ENCODE data around the gene PSMA7.
"Not testable (repeated sequence)": the region's sequence is repeated elsewhere in the genome, so short reads cannot be mapped to it uniquely, and the experiment has no call there.

PSMA7 gene

DNA sequence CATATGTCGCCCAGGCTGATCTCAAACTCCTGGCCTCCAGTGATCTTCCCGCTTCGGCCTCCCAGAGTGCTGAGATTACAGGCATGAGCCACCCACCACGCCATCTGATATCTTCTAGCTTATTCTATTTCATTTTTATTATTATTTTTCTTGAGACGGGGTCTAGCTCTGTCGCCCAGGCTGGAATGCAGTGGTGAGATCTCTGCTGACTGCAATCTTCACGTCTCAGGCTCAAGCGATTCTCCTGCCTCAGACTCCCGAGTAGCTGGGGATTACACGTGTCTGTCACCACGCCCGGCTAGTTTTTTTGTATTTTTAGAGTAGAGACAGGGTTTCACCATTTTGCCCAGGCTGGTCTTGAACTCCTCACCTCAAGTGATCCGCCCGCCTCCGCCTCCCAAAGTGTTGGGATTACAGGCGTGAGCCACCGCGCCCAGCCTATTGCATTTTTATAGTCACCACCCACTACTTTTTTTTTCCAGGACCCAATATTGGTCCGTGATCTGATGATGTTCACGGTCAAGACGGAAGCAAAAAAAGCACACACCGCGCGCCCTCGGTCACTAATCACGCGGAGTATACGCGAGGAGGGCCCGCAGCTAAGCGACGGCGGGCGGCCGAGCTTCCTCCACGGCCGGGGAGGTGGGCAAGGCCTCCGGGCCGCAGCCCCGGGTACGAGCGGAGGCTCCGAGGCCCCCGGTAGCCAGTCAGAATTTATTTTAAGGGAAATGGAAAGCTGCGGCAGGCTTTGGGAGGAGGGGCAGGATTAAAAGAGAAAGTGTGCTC is 22.0 kb downstream of the PSMA7 start:
- DNase-seq (ENCODE audit: low read depth in 3 of 3, low spot score in 1 of 3) = no peak

DNA sequence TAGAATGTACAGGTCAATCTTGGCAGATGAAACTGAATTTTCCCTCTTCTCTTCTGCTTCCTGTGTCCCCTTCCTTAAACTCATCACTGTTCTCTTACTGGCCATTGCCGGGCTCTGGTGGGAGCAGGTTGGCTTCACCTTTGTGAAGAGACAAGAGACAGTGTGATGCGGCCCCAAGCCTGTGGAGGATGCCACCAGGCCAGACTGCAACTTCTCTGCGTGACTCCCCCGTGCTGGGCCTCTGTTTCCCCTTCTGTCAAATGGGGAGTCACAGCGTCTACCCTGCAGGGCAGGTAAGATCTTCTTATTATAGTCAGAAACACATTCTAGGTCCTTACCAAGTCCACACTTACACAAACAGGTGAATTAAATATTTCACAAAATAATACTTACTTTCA is 22.8 kb downstream of the PSMA7 start:
- DNase-seq (ENCODE audit: low read depth in 3 of 3, low spot score in 1 of 3) = no peak

DNA sequence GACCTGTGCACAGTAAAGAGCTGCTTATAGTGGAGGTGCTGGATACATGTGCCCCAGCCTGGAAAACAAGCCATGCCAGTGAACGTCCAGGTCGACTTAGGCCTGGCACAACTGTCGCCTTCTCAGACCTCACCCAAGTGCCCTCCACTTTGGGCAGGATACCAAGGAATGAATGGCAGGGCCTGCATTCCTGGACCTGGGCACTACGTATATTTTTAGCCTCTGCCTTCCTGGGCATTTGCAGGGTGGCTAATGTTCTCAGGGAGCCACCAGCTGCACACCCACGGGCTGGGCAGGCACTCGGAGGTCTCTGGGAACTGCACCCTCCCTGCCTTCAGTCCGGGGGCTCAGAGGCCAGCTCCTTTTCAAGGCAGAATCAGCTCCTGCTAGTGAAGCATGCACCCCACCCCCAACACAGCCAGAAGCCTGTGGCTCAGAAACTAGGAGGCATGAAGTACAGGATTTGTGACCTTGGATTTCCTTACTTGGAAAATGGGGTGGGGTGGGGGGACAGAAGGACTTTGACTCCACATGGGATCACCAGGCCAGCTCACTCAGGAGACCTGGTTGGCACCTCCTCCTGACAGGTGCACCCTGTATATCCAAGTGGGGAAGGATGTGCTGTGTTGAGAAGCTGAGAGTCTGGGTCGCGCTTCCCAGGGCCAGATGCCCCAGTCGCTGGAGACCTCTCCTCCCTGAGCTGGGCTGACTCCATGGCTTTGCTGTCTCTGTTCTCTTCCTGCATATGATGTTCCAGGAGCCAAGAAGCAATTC is 23.4 kb downstream of the PSMA7 start:
- DNase-seq (ENCODE audit: low read depth in 3 of 3, low spot score in 1 of 3) = no peak

GRCh38 chr20:62119115-62119514 is 24.1 kb downstream of the PSMA7 start:
- DNase-seq (ENCODE audit: low read depth in 3 of 3, low spot score in 1 of 3) = no peak

- no peak for DNase-seq (ENCODE audit: low read depth in 3 of 3, low spot score in 1 of 3)
Observed at GRCh38 chr20:62118113-62119043, 24.8 kb downstream of the PSMA7 start.

DNA sequence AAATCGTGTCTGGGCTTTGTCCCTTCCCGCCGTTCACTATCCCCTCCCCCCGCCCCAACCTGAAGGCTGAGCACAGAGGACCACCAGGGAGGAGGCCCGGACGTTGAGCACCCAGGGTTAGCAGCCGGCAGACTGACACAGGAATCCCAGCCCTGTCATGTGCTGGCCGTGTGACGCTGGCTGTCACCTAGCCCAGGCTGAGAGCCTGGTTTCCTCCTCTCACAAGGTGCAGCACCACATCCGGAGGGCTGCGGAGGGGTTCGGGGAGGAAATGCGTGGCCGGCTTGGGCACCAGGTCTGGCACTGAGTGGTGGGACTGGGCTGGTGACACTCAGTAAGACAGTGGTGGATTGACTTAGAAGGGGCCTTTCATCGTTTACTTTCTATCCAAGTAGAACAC is 25.5 kb downstream of the PSMA7 start:
- DNase-seq (ENCODE audit: low read depth in 3 of 3, low spot score in 1 of 3) = peak in 2 of 3 donors; percentile 42 to 44

GRCh38 chr20:62117362-62117646 is 25.9 kb downstream of the PSMA7 start:
- DNase-seq (ENCODE audit: low read depth in 3 of 3, low spot score in 1 of 3) = no peak

DNA sequence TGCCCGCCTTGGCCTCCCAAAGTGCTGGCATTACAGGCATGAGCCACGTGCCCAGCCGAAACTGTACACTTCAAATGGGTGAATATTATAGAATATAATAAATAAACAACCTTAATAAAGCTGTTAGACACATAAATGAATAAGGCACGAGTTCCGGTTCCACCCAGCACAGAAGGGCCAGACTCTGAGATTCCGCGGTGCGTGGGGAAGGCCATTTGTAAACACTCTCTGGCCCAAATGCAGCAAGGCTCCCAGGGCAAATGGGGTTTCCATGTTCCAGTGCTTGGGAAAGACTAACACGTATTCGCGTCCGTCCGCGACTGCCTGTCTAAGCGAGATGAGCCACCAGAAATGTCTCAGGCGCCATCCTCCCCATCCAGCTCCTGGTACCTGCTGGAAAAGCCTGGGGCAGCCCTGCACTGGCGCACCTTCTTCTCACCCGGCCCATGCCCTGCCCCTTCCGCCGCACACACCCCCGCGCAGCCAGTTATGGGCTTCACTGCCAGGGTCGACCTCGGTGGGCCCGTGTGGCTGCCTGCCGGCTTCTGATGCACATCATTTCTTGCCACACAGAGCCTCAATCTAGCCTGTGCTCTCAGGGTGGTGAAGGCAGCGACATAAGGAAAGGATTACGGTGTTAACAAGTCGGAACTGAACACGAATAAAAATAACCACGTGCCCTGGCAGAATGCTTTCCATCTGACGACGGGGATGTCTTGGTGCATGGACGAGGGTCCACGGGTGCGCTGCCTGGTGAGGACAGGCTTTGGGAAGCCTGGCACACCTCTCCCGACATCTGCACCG is 26.4 kb downstream of the PSMA7 start:
- DNase-seq (ENCODE audit: low read depth in 3 of 3, low spot score in 1 of 3) = no peak

DNA sequence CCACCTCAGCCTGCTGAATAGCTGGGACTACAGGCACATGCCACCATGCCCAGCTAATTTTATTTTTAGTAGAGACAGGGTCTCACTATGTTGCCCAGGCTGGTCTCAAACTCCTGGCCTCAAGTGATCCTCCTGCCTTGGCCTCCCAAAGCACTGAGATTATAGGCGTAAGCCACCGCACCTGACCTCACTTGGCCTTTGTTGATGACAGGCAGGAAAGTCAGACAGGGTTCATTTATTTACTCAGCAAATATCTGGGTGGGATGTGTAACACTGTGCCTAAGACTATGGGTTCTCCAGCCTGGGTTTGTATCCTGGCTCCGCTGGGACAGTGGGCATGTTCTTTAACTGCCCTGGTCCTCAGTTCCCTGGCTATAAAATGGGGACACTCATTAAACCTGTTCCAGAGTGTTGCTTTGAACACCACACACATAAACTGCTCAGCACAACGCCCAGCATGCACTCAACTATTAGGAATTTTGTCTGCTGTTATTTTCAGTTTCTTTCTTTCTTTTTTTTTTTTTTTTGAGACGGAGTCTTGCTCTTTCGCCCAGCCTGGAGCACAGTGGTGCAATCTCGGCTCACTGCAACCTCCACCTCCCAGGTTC is 27.3 kb downstream of the PSMA7 start:
- DNase-seq (ENCODE audit: low read depth in 3 of 3, low spot score in 1 of 3) = not testable (repeated sequence)

DNA sequence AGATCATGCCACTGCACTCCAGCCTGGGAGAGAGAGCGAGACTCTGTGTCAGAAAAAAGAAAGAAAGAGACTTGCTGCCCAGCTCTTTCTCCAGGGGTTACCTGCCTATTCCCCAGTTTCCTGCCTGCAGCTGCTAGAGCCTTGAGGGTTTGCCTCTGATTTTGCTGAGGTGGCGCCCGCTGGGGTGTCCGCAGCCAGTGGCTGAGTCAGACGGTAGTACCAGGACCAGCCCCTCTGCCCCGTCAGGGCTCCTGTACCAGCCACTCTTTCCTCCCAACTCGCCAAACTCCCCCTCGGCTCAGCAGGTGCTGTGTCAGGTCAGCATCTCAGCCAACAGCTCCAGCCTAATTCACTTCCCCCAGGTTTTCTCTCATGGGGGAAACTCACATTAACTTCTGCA is 28.3 kb downstream of the PSMA7 start:
- no peak for DNase-seq (ENCODE audit: low read depth in 3 of 3, low spot score in 1 of 3)

DNA sequence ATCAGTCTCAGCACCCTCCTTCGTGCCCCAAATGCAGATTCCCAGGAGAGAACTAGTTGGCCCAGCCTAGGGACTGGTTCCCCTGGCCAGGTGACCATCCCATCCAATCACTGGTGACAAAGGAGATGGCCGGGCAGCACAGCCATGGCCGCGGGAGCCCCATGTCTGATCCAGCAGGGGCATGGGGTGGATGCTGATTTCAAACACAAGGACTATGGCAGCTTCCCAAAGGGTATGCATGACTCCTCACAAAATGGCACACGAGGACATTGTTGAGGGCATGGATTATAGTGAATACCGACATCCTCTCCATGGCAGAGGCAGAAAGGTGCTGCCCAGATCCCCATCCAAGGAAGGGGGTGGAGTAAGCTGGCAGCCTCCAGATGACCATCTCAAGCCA is 30.8 kb downstream of the PSMA7 start:
- DNase-seq (ENCODE audit: low read depth in 3 of 3, low spot score in 1 of 3) = no peak

DNA sequence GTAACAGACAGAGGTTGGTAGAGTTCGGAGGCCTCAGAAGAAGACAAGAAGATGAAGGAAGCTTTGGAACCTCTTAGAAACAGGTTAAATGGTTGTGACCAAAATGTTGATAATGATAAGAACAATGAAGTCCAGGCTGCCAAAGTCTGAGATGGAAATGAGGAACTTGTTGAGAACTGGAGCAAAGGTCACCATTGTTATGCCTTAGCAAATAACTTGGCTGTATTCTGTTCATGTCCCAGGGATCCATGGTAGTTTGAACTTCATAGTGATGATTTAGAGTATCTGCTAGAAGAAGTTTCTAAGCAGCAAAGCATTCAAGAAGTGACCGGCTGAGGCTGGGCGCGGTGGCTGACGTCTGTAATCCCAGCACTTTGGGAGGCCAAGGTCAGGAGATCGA is 32.0 kb downstream of the PSMA7 start:
- no peak for DNase-seq (ENCODE audit: low read depth in 3 of 3, low spot score in 1 of 3)

DNA sequence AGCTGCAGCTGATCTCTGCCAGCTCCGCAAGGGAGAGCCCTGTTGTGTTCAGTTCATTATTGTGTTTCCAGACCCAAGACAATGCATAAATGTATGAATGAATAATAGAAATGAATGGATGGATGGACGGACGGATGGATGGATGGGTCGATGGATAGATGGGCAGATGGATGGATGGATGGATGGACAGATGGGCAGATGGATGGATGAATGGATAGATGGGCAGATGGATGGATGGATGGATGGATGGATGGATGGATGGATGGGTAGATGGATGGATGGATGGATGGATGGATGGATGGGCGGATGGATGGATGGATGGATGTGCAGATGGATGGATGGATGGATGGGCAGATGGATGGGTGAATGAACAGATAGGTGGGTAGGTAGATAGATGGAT is 37.6 kb downstream of the PSMA7 start:
- DNase-seq (ENCODE audit: low read depth in 3 of 3, low spot score in 1 of 3) = no peak

DNA sequence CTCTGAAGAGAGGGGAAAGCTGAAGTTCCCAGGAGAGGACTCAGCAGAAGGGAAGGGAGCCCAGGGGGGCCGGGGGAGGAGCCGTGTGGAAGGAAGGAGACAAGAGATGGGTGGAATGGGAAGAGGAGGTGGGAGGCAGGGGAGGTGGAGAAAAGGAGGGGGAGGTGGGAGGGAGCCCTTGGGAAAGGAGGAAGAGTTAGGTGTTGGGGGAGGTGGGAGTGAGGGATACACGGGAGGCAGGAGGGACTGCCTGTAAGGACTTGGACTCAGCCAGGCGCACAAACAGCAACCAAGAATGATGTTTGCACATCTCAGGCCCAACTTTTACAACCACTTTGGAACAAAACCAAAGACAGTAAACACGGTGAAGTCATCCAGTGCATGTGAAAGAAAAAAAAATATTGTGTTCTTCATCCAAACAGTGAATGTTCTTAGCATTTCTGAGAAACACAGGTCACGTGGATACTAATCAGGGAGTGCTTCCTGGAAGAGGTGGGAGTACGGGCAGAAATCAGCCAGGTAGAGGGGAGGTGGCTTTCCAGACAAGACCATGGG is 38.3 kb downstream of the PSMA7 start:
- no peak for DNase-seq (ENCODE audit: low read depth in 3 of 3, low spot score in 1 of 3)

DNA sequence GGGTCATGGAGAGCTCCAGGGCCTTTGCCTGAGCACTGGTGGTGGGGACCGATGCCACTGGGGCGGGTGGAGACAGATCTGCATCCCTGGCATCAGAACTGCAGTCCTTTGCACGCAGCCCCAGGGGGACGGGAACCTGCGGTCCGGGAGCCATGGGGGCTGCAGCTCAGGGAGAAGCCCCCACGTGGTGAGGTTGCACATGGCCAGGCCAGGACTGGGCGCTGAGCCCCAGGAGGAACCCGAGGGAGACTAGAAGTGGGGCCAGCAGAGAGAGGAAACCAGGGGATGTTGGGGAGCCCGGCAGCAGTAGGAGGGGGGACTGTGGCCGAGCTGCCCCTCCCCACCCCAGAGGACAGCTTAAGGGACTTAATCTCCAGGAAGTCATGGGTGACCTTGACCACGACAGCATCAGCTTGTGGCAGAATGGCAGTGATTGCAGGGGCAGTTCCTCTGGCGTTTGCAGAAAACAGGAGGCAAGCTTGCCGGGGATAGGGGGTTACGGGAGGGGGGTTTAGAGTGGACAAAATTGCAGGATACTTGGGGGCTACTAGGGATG is 38.9 kb downstream of the PSMA7 start:
- no peak for DNase-seq (ENCODE audit: low read depth in 3 of 3, low spot score in 1 of 3)

GRCh38 chr20:62103508-62104233 is 39.5 kb downstream of the PSMA7 start:
- no peak for DNase-seq (ENCODE audit: low read depth in 3 of 3, low spot score in 1 of 3)

GRCh38 chr20:62101078-62101477 is 42.1 kb downstream of the PSMA7 start:
- no peak for DNase-seq (ENCODE audit: low read depth in 3 of 3, low spot score in 1 of 3)

DNA sequence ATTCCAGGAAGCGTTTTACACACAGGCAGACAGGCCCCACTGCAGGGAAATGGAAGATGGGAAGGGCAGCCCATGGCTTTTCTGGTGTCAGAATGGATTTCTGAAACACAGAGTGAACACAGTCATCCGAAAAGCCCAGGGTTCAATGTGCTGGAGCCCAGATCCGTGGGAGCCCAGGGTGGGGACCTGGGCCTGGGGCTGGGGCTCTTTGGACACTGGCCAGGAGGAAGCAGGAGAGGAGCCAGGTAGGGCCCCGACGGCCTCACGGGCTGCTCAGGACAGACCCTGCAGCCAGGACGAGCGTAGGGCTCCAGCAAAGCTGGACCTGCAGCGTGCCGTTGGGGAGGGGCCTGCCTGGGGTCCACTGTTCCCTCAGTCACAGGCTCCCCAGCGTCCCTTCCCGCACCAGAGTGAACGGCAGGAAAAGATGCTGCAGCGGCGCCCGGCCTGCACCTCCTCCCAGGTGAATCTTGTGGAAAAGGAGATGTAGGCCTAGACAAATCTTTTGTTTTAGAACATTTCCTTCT is 45.2 kb downstream of the PSMA7 start:
- no peak for DNase-seq (ENCODE audit: low read depth in 3 of 3, low spot score in 1 of 3)
